RPMI8226 (cell line): ENCODE measurements around the gene KAZN.

Source experiments
- DNase-seq: peaks from one replicate; pipeline ENCODE4 v3.0.0-alpha.2; 2015

KAZN gene

GRCh38 chr1:14895727-14896126 lies 297.2 kb downstream of the KAZN start:
- no peak for DNase-seq

- no peak for DNase-seq
Measured at GRCh38 chr1:14896381-14897079, 298.0 kb downstream of the KAZN start.

- no peak for DNase-seq
Measured at GRCh38 chr1:14897080-14897449, 298.6 kb downstream of the KAZN start.

- no peak for DNase-seq
Measured at GRCh38 chr1:14897547-14897946, 299.1 kb downstream of the KAZN start.

GRCh38 chr1:14897997-14898645 lies 299.6 kb downstream of the KAZN start:
- no peak for DNase-seq

GRCh38 chr1:14899686-14900085 lies 301.2 kb downstream of the KAZN start:
- DNase-seq = no peak

GRCh38 chr1:14901371-14901954 lies 303.0 kb downstream of the KAZN start:
- no peak for DNase-seq

GRCh38 chr1:14903922-14904321 lies 305.4 kb downstream of the KAZN start:
- no peak for DNase-seq

- DNase-seq = no peak
Measured at GRCh38 chr1:14906665-14907064, 308.2 kb downstream of the KAZN start.

GRCh38 chr1:14907416-14907815 lies 308.9 kb downstream of the KAZN start:
- DNase-seq = no peak

GRCh38 chr1:14909273-14909672 lies 310.8 kb downstream of the KAZN start:
- no peak for DNase-seq

- DNase-seq = no peak
Measured at GRCh38 chr1:14909920-14910460, 311.5 kb downstream of the KAZN start.

- DNase-seq = no peak
Measured at GRCh38 chr1:14910984-14911721, 312.7 kb downstream of the KAZN start.

GRCh38 chr1:14912839-14913481 lies 314.5 kb downstream of the KAZN start:
- DNase-seq = no peak

GRCh38 chr1:14913482-14914177 lies 315.1 kb downstream of the KAZN start:
- DNase-seq = no peak

GRCh38 chr1:14914351-14914988 lies 316.0 kb downstream of the KAZN start:
- no peak for DNase-seq

GRCh38 chr1:14915356-14916054 lies 317.0 kb downstream of the KAZN start:
- DNase-seq = peak; percentile 65

- no peak for DNase-seq
Measured at GRCh38 chr1:14919289-14919688, 320.8 kb downstream of the KAZN start.

- no peak for DNase-seq
Measured at GRCh38 chr1:14919751-14920150, 321.3 kb downstream of the KAZN start.

GRCh38 chr1:14921057-14921456 lies 322.6 kb downstream of the KAZN start:
- DNase-seq = no peak
